GM12878 (cell line): ENCODE data around the gene KRTAP10-10. TPM values are rescaled to one million over a fixed set of nuclear protein-coding genes. Genes with fewer than 3 reads are reported as not detected.

Experiments
- ATAC-seq: fragments of 200-7000 bp; cut with Tn5 transposase; 3 replicates; pipeline ENCODE4 v1.9.1; 2020; ENCODE audit warnings: mild to moderate bottlenecking, moderate library complexity
- BruUV-seq: library from RNA; stranded (reverse); fragments of 400-500 nt; replicated peaks from 2 replicates; lab custom pipeline; 2021; lab: Mats Ljungman, UMichigan
- CTCF ChIA-PET: fragments of 300-600 bp; sonication (Branson Sonifier 250); formaldehyde crosslinking; extraction: SDS; loops from one replicate; lab custom pipeline; 2021; ENCODE audit warnings: inconsistent platforms; lab: Yijun Ruan, JAX
- POLR2A ChIA-PET: fragments of 350-600 bp; formaldehyde crosslinking; extraction: SDS; loops from one replicate; lab custom pipeline; 2021; ENCODE audit warnings: inconsistent platforms; lab: Charles Lee
- RAD21 ChIA-PET: fragments of 300-600 bp; sonication (Branson Sonifier 250); formaldehyde crosslinking; loops from one replicate; lab custom pipeline; 2023; ENCODE audit warnings: antibody characterized with exemption; ENCODE audit not compliant: unreplicated experiment; lab: Charles Lee
- SMC1A ChIA-PET: fragments of 300-600 bp; sonication (Branson Sonifier 250); formaldehyde crosslinking; loops from one replicate; lab custom pipeline; 2023; ENCODE audit not compliant: unreplicated experiment, uncharacterized antibody; lab: Charles Lee
- DNase-seq: peaks from one replicate; pipeline ENCODE4 v3.0.0-alpha.2; 2011; ENCODE audit warnings: low read depth, low spot score
- FAIRE-seq: peaks from 3 replicates; lab custom pipeline; 2011; peaks lifted over from hg19 to GRCh38; lab: Jason Lieb, UNC
- H2AFZ ChIP-seq: 2 replicates; pipeline ENCODE4 v1.6.0; 2011; ENCODE audit warnings: low read depth, low read length, control low read depth; ENCODE audit not compliant: control insufficient read depth
- H3K27ac ChIP-seq: 2 replicates; pipeline ENCODE4 v1.5.1; 2011; ENCODE audit warnings: control low read depth; ENCODE audit not compliant: control insufficient read depth, insufficient read depth
- H3K27me3 ChIP-seq, 2 experiments: replicated peaks in 1 of 2; 2 replicates each; pipeline versions ENCODE4 v1.6.0 to v1.6.1; 2011; ENCODE audit warnings: low read length in 1 of 2; ENCODE audit not compliant: control insufficient read depth in 2 of 2, insufficient read depth in 2 of 2
- H3K36me3 ChIP-seq, 2 experiments: 2 replicates each; pipeline ENCODE4 v1.5.1; 2011; ENCODE audit warnings: low read length in 1 of 2; ENCODE audit not compliant: control insufficient read depth in 2 of 2, insufficient read depth in 2 of 2
- H3K4me1 ChIP-seq: 2 replicates; pipeline ENCODE4 v1.6.1; 2011; ENCODE audit warnings: mild to moderate bottlenecking, low read length, moderate library complexity, mixed read lengths; ENCODE audit not compliant: control insufficient read depth, insufficient read depth
- H3K4me2 ChIP-seq: 2 replicates; pipeline ENCODE4 v1.6.0; 2011; ENCODE audit warnings: control low read depth; ENCODE audit not compliant: control insufficient read depth, insufficient read depth
- H3K4me3 ChIP-seq: fragments of 200-600 bp; sonication (generic); 2 replicates; pipeline ENCODE4 v1.5.1; 2016
- H3K79me2 ChIP-seq: 2 replicates; pipeline ENCODE4 v1.6.0; 2011; ENCODE audit warnings: low read length; ENCODE audit not compliant: control insufficient read depth, insufficient read depth
- H3K9ac ChIP-seq: 2 replicates; pipeline ENCODE4 v1.8.0; 2011; ENCODE audit warnings: low read length, control low read depth, mixed read lengths; ENCODE audit not compliant: control insufficient read depth, insufficient read depth
- H3K9me3 ChIP-seq: replicated peaks from 3 replicates; pipeline ENCODE4 v1.5.1; 2011; ENCODE audit warnings: mild to moderate bottlenecking, low read length; ENCODE audit not compliant: control insufficient read depth, insufficient read depth
- H4K20me1 ChIP-seq: 2 replicates; pipeline ENCODE4 v1.6.0; 2011; ENCODE audit not compliant: control insufficient read depth, insufficient read depth
- BACH1 ChIP-seq: fragments of 450-650 bp; IDR thresholded peaks from 2 replicates; pipeline ENCODE4 v1.6.1; 2017; ENCODE audit warnings: mild to moderate bottlenecking, borderline replicate concordance
- EP300 ChIP-seq, 2 experiments: fragments of 150-350 bp in 1 of 2; IDR thresholded peaks; 2 replicates each; pipeline ENCODE4 v1.6.1; 2011 to 2012; ENCODE audit warnings: low read depth in 2 of 2, low read length in 2 of 2, borderline replicate concordance in 1 of 2, improper control_type of control experiment in 1 of 2, inconsistent platforms in 1 of 2; ENCODE audit not compliant: control insufficient read depth in 1 of 2
- EZH2 ChIP-seq: IDR thresholded peaks from 2 replicates; pipeline ENCODE4 v1.6.1; 2012; ENCODE audit warnings: low read depth, mild to moderate bottlenecking, control low read depth, inconsistent platforms, low read length, borderline replicate concordance; ENCODE audit not compliant: control insufficient read depth
- IKZF1 ChIP-seq: fragments of 450-650 bp; conservative IDR thresholded peaks from 2 replicates; pipeline ENCODE4 v1.6.1; 2017; ENCODE audit warnings: antibody characterized with exemption, mild to moderate bottlenecking
- NFXL1 ChIP-seq: fragments of 450-650 bp; IDR thresholded peaks from 2 replicates; pipeline ENCODE4 v1.6.1; 2017; ENCODE audit warnings: antibody characterized with exemption, mild to moderate bottlenecking, borderline replicate concordance
- NFYB ChIP-seq: IDR thresholded peaks from 2 replicates; pipeline ENCODE4 v1.6.1; 2011; ENCODE audit warnings: low read depth, mild to moderate bottlenecking, low read length, improper control_type of control experiment, moderate library complexity; ENCODE audit not compliant: insufficient read depth
- NR2F1 ChIP-seq: fragments of 450-650 bp; conservative IDR thresholded peaks from 2 replicates; pipeline ENCODE4 v1.6.1; 2017; ENCODE audit warnings: mild to moderate bottlenecking
- POLR2AphosphoS5 ChIP-seq: IDR thresholded peaks from 2 replicates; pipeline ENCODE4 v1.6.1; 2011; ENCODE audit warnings: mild to moderate bottlenecking, low read length, inconsistent platforms
- SUZ12 ChIP-seq: fragments of 200-600 bp; sonication (generic); IDR thresholded peaks from one replicate; pipeline ENCODE4 v1.6.1; 2018; ENCODE audit warnings: antibody characterized with exemption, mild to moderate bottlenecking; ENCODE audit not compliant: unreplicated experiment
- YBX1 ChIP-seq: fragments of 450-650 bp; IDR thresholded peaks from 2 replicates; pipeline ENCODE4 v1.6.1; 2016; ENCODE audit warnings: antibody characterized with exemption
- ZNF217 ChIP-seq: fragments of 450-650 bp; IDR thresholded peaks from 2 replicates; pipeline ENCODE4 v1.6.1; 2017; ENCODE audit warnings: antibody characterized with exemption, mild to moderate bottlenecking
- ZNF622 ChIP-seq: fragments of 450-650 bp; IDR thresholded peaks from 2 replicates; pipeline ENCODE4 v1.6.1; 2017; ENCODE audit warnings: mild to moderate bottlenecking, inconsistent platforms
- ZZZ3 ChIP-seq: IDR thresholded peaks from 2 replicates; pipeline ENCODE4 v1.6.1; 2011; ENCODE audit warnings: low read depth; ENCODE audit not compliant: control insufficient read depth, insufficient read length
- WGBS: methylation state at CpG from one replicate; pipeline ENCODE4 v1.1.6; 2016; ENCODE audit warnings: low lambda C conversion rate; ENCODE audit not compliant: insufficient replicate concordance, insufficient coverage; ENCODE audit errors: missing lambda C conversion rate; 5-methylcytosine and 5-hydroxymethylcytosine counted together
- in situ Hi-C: fragments of 300-500 bp; cut with MboI; formaldehyde crosslinking; loops from 9 replicates; pipeline ENCODE4 v1.14.3; 2018; ENCODE audit warnings: mixed read lengths
- intact Hi-C: fragments of 100-400 bp; cut with micrococcal nuclease; formaldehyde crosslinking; loops from one replicate; pipeline ENCODE4 v1.14.2; 2022; ENCODE audit not compliant: unreplicated experiment
- polyA plus RNA-seq, 11 experiments: library from polyadenylated mRNA; depleted of rRNA in 4 of 11; unstranded in 6 of 11; stranded (reverse) in 5 of 11; fragments of >200 nt; fragmentation: Nextera tagmentation in 4 of 11; fragmentation: Illumina TruSeq in 1 of 11; extraction: Ambion mirVana in 4 of 11; extraction: Trizol in 1 of 11; gene quantifications; 1 replicate in 1 of 11; 2 replicates in 10 of 11; pipeline versions ENCODE4 v1.2.1 to v1.2.3, GENCODE V29; 2011 to 2016; ENCODE audit warnings: inconsistent platforms in 2 of 11, missing spikeins in 2 of 11, low read depth in 1 of 11
- total RNA-seq, 4 experiments: library from RNA; depleted of rRNA in 3 of 4; stranded (reverse); fragments of >200 nt in 3 of 4; fragmentation: Illumina TruSeq in 1 of 4; extraction: Trizol in 1 of 4; gene quantifications; 2 replicates each; pipeline versions ENCODE4 v1.2.1 to v1.2.3, GENCODE V29; 2013 to 2021
- TF ChIP-seq, protein P1 (sequence below): IDR thresholded peaks from 2 replicates; pipeline ENCODE4 v1.6.1; 2012; ENCODE audit warnings: low read depth, low read length, improper control_type of control experiment
- TF ChIP-seq, protein P2 (sequence below): fragments of 450-650 bp; formaldehyde crosslinking; IDR thresholded peaks from 2 replicates; pipeline ENCODE4 v1.5.0; 2022; ENCODE audit warnings: mild to moderate bottlenecking, missing genetic modification characterization
- TF ChIP-seq, protein P3 (sequence below): fragments of 450-650 bp; IDR thresholded peaks from 2 replicates; pipeline ENCODE4 v1.6.1; 2016; ENCODE audit warnings: mild to moderate bottlenecking
- TF ChIP-seq, protein P4 (sequence below): IDR thresholded peaks from 2 replicates; pipeline ENCODE4 v1.6.1; 2012; ENCODE audit warnings: low read depth, low read length, improper control_type of control experiment

KRTAP10-10 gene
- total and polyA plus RNA-seq, 10 of the 15 experiments (the other 5 are each of a cell fraction or from before 2014, with no cell fraction given) = not detected

DNA sequence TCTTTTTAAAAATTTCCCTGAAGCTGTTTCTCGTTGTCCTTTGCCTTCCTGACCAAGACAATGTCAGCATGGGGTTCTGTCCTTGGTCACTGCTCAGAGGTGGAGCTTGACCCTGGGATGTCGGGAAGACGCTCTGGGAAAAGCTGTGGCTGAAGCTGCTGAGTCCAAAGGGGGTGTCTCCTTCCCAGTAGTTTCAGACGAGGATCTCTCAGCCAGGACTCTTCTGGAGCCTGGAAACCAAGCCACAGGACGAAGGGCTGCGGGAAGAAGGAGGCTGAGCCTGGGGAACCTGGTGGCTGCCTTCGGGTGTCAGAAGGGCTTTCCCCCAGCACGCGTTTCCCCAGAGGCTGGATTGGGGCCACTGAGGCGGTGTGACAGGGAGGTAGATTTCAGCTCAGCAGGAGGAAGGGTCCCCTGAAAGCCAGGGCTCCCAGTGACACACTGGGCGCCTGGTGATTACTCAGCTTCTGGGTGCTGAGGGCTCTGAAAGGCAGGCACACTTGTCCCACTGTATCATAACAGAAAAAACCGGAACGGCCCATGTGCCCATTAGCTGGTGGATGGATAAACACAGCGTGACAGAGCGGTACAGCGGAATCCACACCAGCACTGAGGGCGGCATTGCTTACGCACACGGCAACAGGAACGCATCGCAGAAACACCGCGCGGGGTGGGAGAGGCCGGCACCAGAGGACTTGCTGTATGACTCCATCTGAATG lies 49.8 kb downstream of the KRTAP10-10 start:
- H3K4me3 ChIP-seq = no peak overlapping the region
- no TSS peak for BruUV-seq
- no peak overlapping the region for H3K27ac ChIP-seq
- ChIA-PET SMC1A (no interaction called here), RAD21 (interaction anchor here (0.6 kb wide), 1 partner anchor 240 kb away, joined by 4 read pairs; no protein-coding TSS in a partner anchor), POLR2A (no interaction called here), CTCF (no interaction called here)
- peaks cover 0 to 1% of the 10 kb centered on the region in 2 experiments; a peak in 2 of 4 replicates for H3K27me3 ChIP-seq
- intact Hi-C loops = no loop called here
- H3K79me2 ChIP-seq = no peaks in the 10 kb centered on the region
- DNase-seq (no peak), FAIRE-seq (no peak), ATAC-seq (no peak)
- no peaks in the 10 kb centered on the region for H3K36me3 ChIP-seq
- H3K9me3 ChIP-seq = no peaks in the 10 kb centered on the region
- H2AFZ ChIP-seq = no peak overlapping the region
- 41% methylated on average over 25 of the region's 25 CpGs for WGBS
- no peaks in the 10 kb centered on the region for H4K20me1 ChIP-seq
- no peak overlapping the region for H3K4me2 ChIP-seq
- no peaks in the 10 kb centered on the region; the same call in 1 of the 2 replicates for H3K4me1 ChIP-seq
- H3K9ac ChIP-seq = no peak overlapping the region
- in situ Hi-C loops = no loop called here
- no peak for TF ChIP-seq ZZZ3
- TF ChIP-seq, protein P1, sequence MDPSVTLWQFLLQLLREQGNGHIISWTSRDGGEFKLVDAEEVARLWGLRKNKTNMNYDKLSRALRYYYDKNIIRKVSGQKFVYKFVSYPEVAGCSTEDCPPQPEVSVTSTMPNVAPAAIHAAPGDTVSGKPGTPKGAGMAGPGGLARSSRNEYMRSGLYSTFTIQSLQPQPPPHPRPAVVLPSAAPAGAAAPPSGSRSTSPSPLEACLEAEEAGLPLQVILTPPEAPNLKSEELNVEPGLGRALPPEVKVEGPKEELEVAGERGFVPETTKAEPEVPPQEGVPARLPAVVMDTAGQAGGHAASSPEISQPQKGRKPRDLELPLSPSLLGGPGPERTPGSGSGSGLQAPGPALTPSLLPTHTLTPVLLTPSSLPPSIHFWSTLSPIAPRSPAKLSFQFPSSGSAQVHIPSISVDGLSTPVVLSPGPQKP = no peak
- no peak for TF ChIP-seq YBX1
- TF ChIP-seq EP300 (IDR thresholded peaks at IDR 0.05; ENCODE audit: borderline replicate concordance in 1 of 2, control insufficient read depth in 1 of 2, low read depth in 2 of 2, low read length in 2 of 2) = no peak
- TF ChIP-seq ZNF622 = no peak
- TF ChIP-seq NR2F1 = no peak
- TF ChIP-seq BACH1 = no peak
- no peak for TF ChIP-seq POLR2AphosphoS5
- TF ChIP-seq ZNF217 = no peak
- no peak for TF ChIP-seq NFYB
- no peak for TF ChIP-seq IKZF1
- TF ChIP-seq SUZ12 = no peak
- TF ChIP-seq, protein P2, sequence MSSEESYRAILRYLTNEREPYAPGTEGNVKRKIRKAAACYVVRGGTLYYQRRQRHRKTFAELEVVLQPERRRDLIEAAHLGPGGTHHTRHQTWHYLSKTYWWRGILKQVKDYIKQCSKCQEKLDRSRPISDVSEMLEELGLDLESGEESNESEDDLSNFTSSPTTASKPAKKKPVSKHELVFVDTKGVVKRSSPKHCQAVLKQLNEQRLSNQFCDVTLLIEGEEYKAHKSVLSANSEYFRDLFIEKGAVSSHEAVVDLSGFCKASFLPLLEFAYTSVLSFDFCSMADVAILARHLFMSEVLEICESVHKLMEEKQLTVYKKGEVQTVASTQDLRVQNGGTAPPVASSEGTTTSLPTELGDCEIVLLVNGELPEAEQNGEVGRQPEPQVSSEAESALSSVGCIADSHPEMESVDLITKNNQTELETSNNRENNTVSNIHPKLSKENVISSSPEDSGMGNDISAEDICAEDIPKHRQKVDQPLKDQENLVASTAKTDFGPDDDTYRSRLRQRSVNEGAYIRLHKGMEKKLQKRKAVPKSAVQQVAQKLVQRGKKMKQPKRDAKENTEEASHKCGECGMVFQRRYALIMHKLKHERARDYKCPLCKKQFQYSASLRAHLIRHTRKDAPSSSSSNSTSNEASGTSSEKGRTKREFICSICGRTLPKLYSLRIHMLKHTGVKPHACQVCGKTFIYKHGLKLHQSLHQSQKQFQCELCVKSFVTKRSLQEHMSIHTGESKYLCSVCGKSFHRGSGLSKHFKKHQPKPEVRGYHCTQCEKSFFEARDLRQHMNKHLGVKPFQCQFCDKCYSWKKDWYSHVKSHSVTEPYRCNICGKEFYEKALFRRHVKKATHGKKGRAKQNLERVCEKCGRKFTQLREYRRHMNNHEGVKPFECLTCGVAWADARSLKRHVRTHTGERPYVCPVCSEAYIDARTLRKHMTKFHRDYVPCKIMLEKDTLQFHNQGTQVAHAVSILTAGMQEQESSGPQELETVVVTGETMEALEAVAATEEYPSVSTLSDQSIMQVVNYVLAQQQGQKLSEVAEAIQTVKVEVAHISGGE (CRISPR knock-in tag) = no peak
- no peak for TF ChIP-seq NFXL1
- TF ChIP-seq EZH2 = no peak
- TF ChIP-seq, protein P3, sequence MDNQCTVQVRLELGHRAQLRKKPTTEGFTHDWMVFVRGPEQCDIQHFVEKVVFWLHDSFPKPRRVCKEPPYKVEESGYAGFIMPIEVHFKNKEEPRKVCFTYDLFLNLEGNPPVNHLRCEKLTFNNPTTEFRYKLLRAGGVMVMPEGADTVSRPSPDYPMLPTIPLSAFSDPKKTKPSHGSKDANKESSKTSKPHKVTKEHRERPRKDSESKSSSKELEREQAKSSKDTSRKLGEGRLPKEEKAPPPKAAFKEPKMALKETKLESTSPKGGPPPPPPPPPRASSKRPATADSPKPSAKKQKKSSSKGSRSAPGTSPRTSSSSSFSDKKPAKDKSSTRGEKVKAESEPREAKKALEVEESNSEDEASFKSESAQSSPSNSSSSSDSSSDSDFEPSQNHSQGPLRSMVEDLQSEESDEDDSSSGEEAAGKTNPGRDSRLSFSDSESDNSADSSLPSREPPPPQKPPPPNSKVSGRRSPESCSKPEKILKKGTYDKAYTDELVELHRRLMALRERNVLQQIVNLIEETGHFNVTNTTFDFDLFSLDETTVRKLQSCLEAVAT = no peak
- TF ChIP-seq, protein P4, sequence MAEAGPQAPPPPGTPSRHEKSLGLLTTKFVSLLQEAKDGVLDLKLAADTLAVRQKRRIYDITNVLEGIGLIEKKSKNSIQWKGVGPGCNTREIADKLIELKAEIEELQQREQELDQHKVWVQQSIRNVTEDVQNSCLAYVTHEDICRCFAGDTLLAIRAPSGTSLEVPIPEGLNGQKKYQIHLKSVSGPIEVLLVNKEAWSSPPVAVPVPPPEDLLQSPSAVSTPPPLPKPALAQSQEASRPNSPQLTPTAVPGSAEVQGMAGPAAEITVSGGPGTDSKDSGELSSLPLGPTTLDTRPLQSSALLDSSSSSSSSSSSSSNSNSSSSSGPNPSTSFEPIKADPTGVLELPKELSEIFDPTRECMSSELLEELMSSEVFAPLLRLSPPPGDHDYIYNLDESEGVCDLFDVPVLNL = no peak
